Stimulated activated naive CD4-positive, alpha-beta T cell treated with Interleukin-2 at 50 U/mL for 16 hours (primary cell): Measurements from ENCODE around the gene CUX1.
"Not testable (repeated sequence)": the region's sequence is repeated elsewhere in the genome, so short reads cannot be mapped to it uniquely, and the experiment has no call there.

Experiments
- DNase-seq: peaks from one replicate; lab custom pipeline; 2025; lab: John Stamatoyannopoulos, UW

Gene CUX1

GRCh38 chr7:102146122-102146521, 328.7 kb downstream of the CUX1 start:
- DNase-seq, result no peak

- DNase-seq, result no peak
Measured at GRCh38 chr7:102147008-102147407, 329.6 kb downstream of the CUX1 start.

- DNase-seq, result no peak
Measured at GRCh38 chr7:102148799-102149198, 331.4 kb downstream of the CUX1 start.

- no peak for DNase-seq
Measured at GRCh38 chr7:102149416-102149815, 332.0 kb downstream of the CUX1 start.

GRCh38 chr7:102150266-102150665, 332.8 kb downstream of the CUX1 start:
- no peak for DNase-seq

GRCh38 chr7:102152672-102153598, 335.5 kb downstream of the CUX1 start:
- DNase-seq, result no peak

GRCh38 chr7:102153599-102153946, 336.1 kb downstream of the CUX1 start:
- no peak for DNase-seq

GRCh38 chr7:102154425-102154824, 337.0 kb downstream of the CUX1 start:
- no peak for DNase-seq

GRCh38 chr7:102155821-102156441, 338.5 kb downstream of the CUX1 start:
- DNase-seq, result no peak

- no peak for DNase-seq
Measured at GRCh38 chr7:102156867-102157266, 339.4 kb downstream of the CUX1 start.

GRCh38 chr7:102165136-102165535, 347.7 kb downstream of the CUX1 start:
- no peak for DNase-seq

GRCh38 chr7:102167254-102167653, 349.8 kb downstream of the CUX1 start:
- no peak for DNase-seq

- DNase-seq, result no peak
Measured at GRCh38 chr7:102169651-102170392, 352.4 kb downstream of the CUX1 start.

- no peak for DNase-seq
Measured at GRCh38 chr7:102170393-102170970, 353.1 kb downstream of the CUX1 start.

- DNase-seq, result no peak
Measured at GRCh38 chr7:102173669-102174068, 356.2 kb downstream of the CUX1 start.

- no peak for DNase-seq
Measured at GRCh38 chr7:102175423-102176170, 358.2 kb downstream of the CUX1 start.

- no peak for DNase-seq
Measured at GRCh38 chr7:102178410-102178809, 361.0 kb downstream of the CUX1 start.

- no peak for DNase-seq
Measured at GRCh38 chr7:102180727-102181126, 363.3 kb downstream of the CUX1 start.

- no peak for DNase-seq
Measured at GRCh38 chr7:102181517-102181916, 364.1 kb downstream of the CUX1 start.

- DNase-seq, result no peak
Measured at GRCh38 chr7:102182016-102182415, 364.6 kb downstream of the CUX1 start.

- DNase-seq, result not testable (repeated sequence)
Measured at GRCh38 chr7:102183848-102184247, 366.4 kb downstream of the CUX1 start.

GRCh38 chr7:102184303-102184702, 366.9 kb downstream of the CUX1 start:
- DNase-seq, result no peak
